NB4 (cell line): ENCODE measurements around the gene BACH2.

Experiments used
- MYC ChIP-seq: IDR thresholded peaks from 2 replicates; pipeline ENCODE4 v1.6.1; 2011; ENCODE audit warnings: low read depth, low read length
- POLR2A ChIP-seq: IDR thresholded peaks from 2 replicates; pipeline ENCODE4 v1.6.1; 2011; ENCODE audit warnings: mild to moderate bottlenecking; ENCODE audit not compliant: insufficient read length; ENCODE audit errors: extremely low read depth
- TF ChIP-seq, protein P1 (sequence below): IDR thresholded peaks from one replicate; pipeline ENCODE4 v1.5.1; 2012; ENCODE audit warnings: low read depth, low read length

- TF ChIP-seq, protein P1, sequence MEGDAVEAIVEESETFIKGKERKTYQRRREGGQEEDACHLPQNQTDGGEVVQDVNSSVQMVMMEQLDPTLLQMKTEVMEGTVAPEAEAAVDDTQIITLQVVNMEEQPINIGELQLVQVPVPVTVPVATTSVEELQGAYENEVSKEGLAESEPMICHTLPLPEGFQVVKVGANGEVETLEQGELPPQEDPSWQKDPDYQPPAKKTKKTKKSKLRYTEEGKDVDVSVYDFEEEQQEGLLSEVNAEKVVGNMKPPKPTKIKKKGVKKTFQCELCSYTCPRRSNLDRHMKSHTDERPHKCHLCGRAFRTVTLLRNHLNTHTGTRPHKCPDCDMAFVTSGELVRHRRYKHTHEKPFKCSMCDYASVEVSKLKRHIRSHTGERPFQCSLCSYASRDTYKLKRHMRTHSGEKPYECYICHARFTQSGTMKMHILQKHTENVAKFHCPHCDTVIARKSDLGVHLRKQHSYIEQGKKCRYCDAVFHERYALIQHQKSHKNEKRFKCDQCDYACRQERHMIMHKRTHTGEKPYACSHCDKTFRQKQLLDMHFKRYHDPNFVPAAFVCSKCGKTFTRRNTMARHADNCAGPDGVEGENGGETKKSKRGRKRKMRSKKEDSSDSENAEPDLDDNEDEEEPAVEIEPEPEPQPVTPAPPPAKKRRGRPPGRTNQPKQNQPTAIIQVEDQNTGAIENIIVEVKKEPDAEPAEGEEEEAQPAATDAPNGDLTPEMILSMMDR = no peak
- TF ChIP-seq POLR2A = no peak
- no peak for TF ChIP-seq MYC
Observed at GRCh38 chr6:90264561-90264960, 32.1 kb downstream of the BACH2 start.
